GM23338 (cell line): ENCODE results near the gene LZIC. TPM values are rescaled to one million over a fixed set of nuclear protein-coding genes. Genes with fewer than 3 reads are reported as not detected.

Experiments
- ATAC-seq: fragments of 200-7000 bp; cut with Tn5 transposase; 3 replicates; pipeline ENCODE4 v1.9.1; 2020
- DNase-seq: peaks from one replicate; pipeline ENCODE4 v3.0.0-alpha.2; 2015; ENCODE audit warnings: low spot score
- H2AFZ ChIP-seq: fragments of 200-600 bp; sonication (generic); 2 replicates; pipeline ENCODE4 v1.8.0; 2016; ENCODE audit warnings: antibody characterized with exemption, mild to moderate bottlenecking, moderate library complexity
- H3F3A ChIP-seq: fragments of 200-600 bp; sonication (generic); replicated peaks from 2 replicates; pipeline ENCODE4 v1.8.0; 2017; ENCODE audit warnings: antibody characterized with exemption, mixed run types, low read depth
- H3K27ac ChIP-seq: fragments of 200-600 bp; sonication (generic); 2 replicates; pipeline ENCODE4 v1.6.1; 2016; ENCODE audit warnings: low read depth
- H3K27me3 ChIP-seq: fragments of 200-600 bp; sonication (generic); 2 replicates; pipeline ENCODE4 v1.8.0; 2016; ENCODE audit warnings: mild to moderate bottlenecking, mixed run types, moderate library complexity; ENCODE audit not compliant: insufficient read depth
- H3K36me3 ChIP-seq: fragments of 200-600 bp; sonication (generic); 2 replicates; pipeline ENCODE4 v1.8.0; 2016; ENCODE audit warnings: mild to moderate bottlenecking; ENCODE audit not compliant: insufficient read depth
- H3K4me1 ChIP-seq: fragments of 200-600 bp; sonication (generic); 2 replicates; pipeline ENCODE4 v1.8.0; 2016; ENCODE audit warnings: mild to moderate bottlenecking, moderate library complexity; ENCODE audit not compliant: insufficient read depth
- H3K4me2 ChIP-seq: fragments of 200-600 bp; sonication (generic); 2 replicates; pipeline ENCODE4 v1.7.1; 2017; ENCODE audit warnings: mixed run types
- H3K4me3 ChIP-seq: fragments of 200-600 bp; sonication (generic); 2 replicates; pipeline ENCODE4 v1.6.1; 2016; ENCODE audit warnings: mixed run types
- H3K79me2 ChIP-seq: fragments of 200-600 bp; sonication (generic); replicated peaks from 2 replicates; pipeline ENCODE4 v1.8.0; 2017; ENCODE audit warnings: mild to moderate bottlenecking; ENCODE audit not compliant: insufficient read depth
- H3K9me2 ChIP-seq: fragments of 200-600 bp; sonication (generic); 2 replicates; pipeline ENCODE4 v1.8.0; 2017; ENCODE audit not compliant: insufficient read depth
- H4K20me1 ChIP-seq: fragments of 200-600 bp; sonication (generic); replicated peaks from 2 replicates; pipeline ENCODE4 v1.8.0; 2017; ENCODE audit warnings: mild to moderate bottlenecking; ENCODE audit not compliant: insufficient read depth
- H3K27ac Mint-ChIP-seq: 2 replicates; pipeline ENCODE4 v1.8.0; 2020; ENCODE audit warnings: inconsistent platforms, mild to moderate bottlenecking, moderate library complexity, mixed read lengths
- H3K27me3 Mint-ChIP-seq: 3 replicates; pipeline ENCODE4 v1.8.0; 2022; ENCODE audit warnings: low read depth, mild to moderate bottlenecking, moderate library complexity, mixed read lengths, inconsistent platforms; ENCODE audit not compliant: insufficient read depth, poor library complexity
- H3K36me3 Mint-ChIP-seq: 3 replicates; pipeline ENCODE4 v1.8.0; 2021; ENCODE audit warnings: low read depth, mild to moderate bottlenecking, inconsistent platforms, moderate library complexity, mixed read lengths
- H3K4me1 Mint-ChIP-seq: 3 replicates; pipeline ENCODE4 v1.8.0; 2020; ENCODE audit warnings: mild to moderate bottlenecking, inconsistent platforms, mixed read lengths
- H3K4me3 Mint-ChIP-seq: 3 replicates; pipeline ENCODE4 v1.8.0; 2021; ENCODE audit warnings: moderate library complexity, mild to moderate bottlenecking, inconsistent platforms, mixed read lengths
- H3K9me3 Mint-ChIP-seq: 3 replicates; pipeline ENCODE4 v1.8.0; 2020; ENCODE audit warnings: moderate library complexity, mild to moderate bottlenecking, inconsistent platforms, mixed read lengths
- CREB1 ChIP-seq: fragments of 250-450 bp; sonication (Bioruptor Pico); IDR thresholded peaks from 2 replicates; pipeline ENCODE4 v1.5.0; 2020; ENCODE audit warnings: low read depth, mild to moderate bottlenecking, moderate library complexity
- EZH2phosphoT487 ChIP-seq: fragments of 200-600 bp; sonication (generic); IDR thresholded peaks from one replicate; pipeline ENCODE4 v1.8.1; 2018; ENCODE audit warnings: antibody characterized with exemption; ENCODE audit not compliant: unreplicated experiment
- JUNB ChIP-seq: IDR thresholded peaks from one replicate; pipeline ENCODE4 v1.6.1; 2016; ENCODE audit warnings: antibody characterized with exemption; ENCODE audit not compliant: unreplicated experiment
- REST ChIP-seq: IDR thresholded peaks from one replicate; pipeline ENCODE4 v1.6.1; 2018; ENCODE audit warnings: antibody characterized with exemption; ENCODE audit not compliant: unreplicated experiment
- ZNF114 ChIP-seq: fragments of 250-450 bp; sonication (Bioruptor Pico); IDR thresholded peaks from 2 replicates; pipeline ENCODE4 v1.5.0; 2020; ENCODE audit warnings: mild to moderate bottlenecking, moderate library complexity
- ZNF331 ChIP-seq: fragments of 250-450 bp; sonication (Bioruptor Pico); IDR thresholded peaks from 2 replicates; pipeline ENCODE4 v1.5.0; 2020; ENCODE audit warnings: low read depth, mild to moderate bottlenecking, moderate library complexity
- polyA plus RNA-seq: library from polyadenylated mRNA; unstranded; fragments of >200 nt; fragmentation: Nextera tagmentation; extraction: Ambion mirVana; gene quantifications from 2 replicates; pipeline ENCODE4 v1.2.1, GENCODE V29; 2016
- total RNA-seq: library from RNA; depleted of rRNA; stranded (reverse); fragments of >200 nt; shearing (Covaris generic); gene quantifications from 2 replicates; pipeline ENCODE4 v1.2.3, GENCODE V29; 2014
- TF ChIP-seq, protein P1 (sequence below): IDR thresholded peaks from 2 replicates; pipeline ENCODE4 v1.6.1; 2016; ENCODE audit warnings: antibody characterized with exemption

The LZIC gene
- total and polyA plus RNA-seq, 2 experiments from 2014 or later, result 19.4 to 23.5 TPM

- no peaks in the 10 kb centered on the region for H4K20me1 ChIP-seq
- H3K27ac ChIP-seq, result no peak overlapping the region
- Mint-ChIP-seq H3K4me1 (no peaks in the 10 kb centered on the region), H3K27ac (no peak overlapping the region), H3K9me3 (no peaks in the 10 kb centered on the region), H3K4me3 (no peak overlapping the region), H3K36me3 (no peaks in the 10 kb centered on the region), H3K27me3 (peaks cover 8% of the 10 kb centered on the region)
- ATAC-seq (no peak), DNase-seq (no peak)
- no peaks in the 10 kb centered on the region for H3K9me2 ChIP-seq
- H3K4me1 ChIP-seq, result no peaks in the 10 kb centered on the region
- TF ChIP-seq EZH2phosphoT487, result no peak
- no peak for TF ChIP-seq ZNF331 (CRISPR knock-in tag)
- TF ChIP-seq REST, result no peak
- no peak for TF ChIP-seq CREB1 (CRISPR knock-in tag)
- TF ChIP-seq ZNF114 (CRISPR knock-in tag), result no peak
- TF ChIP-seq, protein P1, sequence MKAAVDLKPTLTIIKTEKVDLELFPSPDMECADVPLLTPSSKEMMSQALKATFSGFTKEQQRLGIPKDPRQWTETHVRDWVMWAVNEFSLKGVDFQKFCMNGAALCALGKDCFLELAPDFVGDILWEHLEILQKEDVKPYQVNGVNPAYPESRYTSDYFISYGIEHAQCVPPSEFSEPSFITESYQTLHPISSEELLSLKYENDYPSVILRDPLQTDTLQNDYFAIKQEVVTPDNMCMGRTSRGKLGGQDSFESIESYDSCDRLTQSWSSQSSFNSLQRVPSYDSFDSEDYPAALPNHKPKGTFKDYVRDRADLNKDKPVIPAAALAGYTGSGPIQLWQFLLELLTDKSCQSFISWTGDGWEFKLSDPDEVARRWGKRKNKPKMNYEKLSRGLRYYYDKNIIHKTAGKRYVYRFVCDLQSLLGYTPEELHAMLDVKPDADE, result no peak
- TF ChIP-seq JUNB, result no peak
- H2AFZ ChIP-seq, result no peak overlapping the region
- no peaks in the 10 kb centered on the region for H3K36me3 ChIP-seq
- H3K27me3 ChIP-seq, result peaks cover 10% of the 10 kb centered on the region
- H3K79me2 ChIP-seq, result no peaks in the 10 kb centered on the region
- H3K4me2 ChIP-seq, result no peak overlapping the region
- H3K4me3 ChIP-seq, result no peak overlapping the region
- no peaks in the 10 kb centered on the region for H3F3A ChIP-seq
Measured at GRCh38 chr1:9990944-9991343, 47.8 kb upstream of the LZIC start.

GRCh38 chr1:9989773-9990172 lies 46.6 kb upstream of the LZIC start:
- H3K36me3 Mint-ChIP-seq, result no peaks in the 10 kb centered on the region
- Histone ChIP-seq H3K9me2 (no peaks in the 10 kb centered on the region), H3K27ac (no peak overlapping the region), H3K27me3 (no peaks in the 10 kb centered on the region), H2AFZ (peak overlapping the region; percentile 23; the same call in 1 of the 2 replicates), H3K4me1 (no peaks in the 10 kb centered on the region), H3K4me3 (no peak overlapping the region), H3K4me2 (no peak overlapping the region), H3K79me2 (no peaks in the 10 kb centered on the region), H4K20me1 (no peaks in the 10 kb centered on the region), H3K36me3 (no peaks in the 10 kb centered on the region), H3F3A (no peaks in the 10 kb centered on the region)
- no peaks in the 10 kb centered on the region for H3K9me3 Mint-ChIP-seq
- no peaks in the 10 kb centered on the region for H3K4me1 Mint-ChIP-seq
- DNase-seq (no peak), ATAC-seq (peak; percentile 46)
- peaks cover 1% of the 10 kb centered on the region for H3K27me3 Mint-ChIP-seq
- TF ChIP-seq ZNF331 (CRISPR knock-in tag), result no peak
- no peak overlapping the region for H3K27ac Mint-ChIP-seq
- H3K4me3 Mint-ChIP-seq, result no peak overlapping the region
